ENCODE measurements around the gene CD9.

DNA sequence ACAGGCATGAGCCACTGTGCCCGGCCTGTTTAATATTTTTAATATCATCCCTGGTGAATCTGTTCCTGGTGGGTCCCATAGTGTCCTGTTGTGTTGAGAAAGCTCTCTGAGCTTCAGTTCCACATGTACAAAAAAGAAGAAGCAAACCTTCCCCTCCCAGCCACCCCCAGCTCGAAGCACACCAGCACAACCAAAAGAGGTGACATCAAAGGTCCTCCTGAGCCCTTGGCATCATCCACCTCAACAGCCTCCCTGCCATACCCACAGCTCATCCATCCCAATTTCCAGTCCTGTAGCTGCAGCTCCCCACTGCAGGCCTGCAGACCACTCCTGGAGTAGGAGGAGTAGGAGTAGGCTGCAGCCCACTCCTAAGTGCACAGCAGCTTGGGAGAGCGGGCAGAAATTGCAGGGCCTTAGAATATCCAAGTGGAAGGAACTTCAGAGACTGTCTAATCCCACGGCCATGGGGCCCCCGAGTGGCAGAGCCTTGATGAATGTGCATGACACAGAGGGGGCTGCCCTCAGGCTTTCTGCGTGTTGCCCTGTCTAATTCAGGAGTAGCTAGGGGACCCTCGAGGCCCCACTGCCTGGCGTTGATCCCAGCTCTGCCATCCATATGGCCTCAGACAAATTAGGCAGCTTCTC, 36.7 kb upstream of the CD9 start:
- TF ChIP-seq, protein P1, sequence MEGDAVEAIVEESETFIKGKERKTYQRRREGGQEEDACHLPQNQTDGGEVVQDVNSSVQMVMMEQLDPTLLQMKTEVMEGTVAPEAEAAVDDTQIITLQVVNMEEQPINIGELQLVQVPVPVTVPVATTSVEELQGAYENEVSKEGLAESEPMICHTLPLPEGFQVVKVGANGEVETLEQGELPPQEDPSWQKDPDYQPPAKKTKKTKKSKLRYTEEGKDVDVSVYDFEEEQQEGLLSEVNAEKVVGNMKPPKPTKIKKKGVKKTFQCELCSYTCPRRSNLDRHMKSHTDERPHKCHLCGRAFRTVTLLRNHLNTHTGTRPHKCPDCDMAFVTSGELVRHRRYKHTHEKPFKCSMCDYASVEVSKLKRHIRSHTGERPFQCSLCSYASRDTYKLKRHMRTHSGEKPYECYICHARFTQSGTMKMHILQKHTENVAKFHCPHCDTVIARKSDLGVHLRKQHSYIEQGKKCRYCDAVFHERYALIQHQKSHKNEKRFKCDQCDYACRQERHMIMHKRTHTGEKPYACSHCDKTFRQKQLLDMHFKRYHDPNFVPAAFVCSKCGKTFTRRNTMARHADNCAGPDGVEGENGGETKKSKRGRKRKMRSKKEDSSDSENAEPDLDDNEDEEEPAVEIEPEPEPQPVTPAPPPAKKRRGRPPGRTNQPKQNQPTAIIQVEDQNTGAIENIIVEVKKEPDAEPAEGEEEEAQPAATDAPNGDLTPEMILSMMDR (conservative IDR thresholded peaks at IDR 0.05 in 1 of 2, IDR thresholded peaks at IDR 0.05 in 1 of 2; ENCODE audit: low read depth in 1 of 2, low read length in 2 of 2), result no peak
- no peak for TF ChIP-seq EZH2 (IDR thresholded peaks at IDR 0.05; ENCODE audit: low read length, missing control alignments)

Measured in fibroblast of lung (primary cell).